SH-SY5Y (cell line): ENCODE data around the gene GOLGA8Q.
"Not testable (repeated sequence)": the region's sequence is repeated elsewhere in the genome, so short reads cannot be mapped to it uniquely, and the experiment has no call there.

Source experiments
- GATA2 ChIP-seq: IDR thresholded peaks from 2 replicates; pipeline ENCODE4 v1.6.1; 2011; ENCODE audit warnings: mild to moderate bottlenecking, low read depth, low read length
- GATA3 ChIP-seq: IDR thresholded peaks from 2 replicates; pipeline ENCODE4 v1.6.1; 2011; ENCODE audit warnings: low read depth, mild to moderate bottlenecking, low read length, moderate library complexity

Gene GOLGA8Q, protein sequence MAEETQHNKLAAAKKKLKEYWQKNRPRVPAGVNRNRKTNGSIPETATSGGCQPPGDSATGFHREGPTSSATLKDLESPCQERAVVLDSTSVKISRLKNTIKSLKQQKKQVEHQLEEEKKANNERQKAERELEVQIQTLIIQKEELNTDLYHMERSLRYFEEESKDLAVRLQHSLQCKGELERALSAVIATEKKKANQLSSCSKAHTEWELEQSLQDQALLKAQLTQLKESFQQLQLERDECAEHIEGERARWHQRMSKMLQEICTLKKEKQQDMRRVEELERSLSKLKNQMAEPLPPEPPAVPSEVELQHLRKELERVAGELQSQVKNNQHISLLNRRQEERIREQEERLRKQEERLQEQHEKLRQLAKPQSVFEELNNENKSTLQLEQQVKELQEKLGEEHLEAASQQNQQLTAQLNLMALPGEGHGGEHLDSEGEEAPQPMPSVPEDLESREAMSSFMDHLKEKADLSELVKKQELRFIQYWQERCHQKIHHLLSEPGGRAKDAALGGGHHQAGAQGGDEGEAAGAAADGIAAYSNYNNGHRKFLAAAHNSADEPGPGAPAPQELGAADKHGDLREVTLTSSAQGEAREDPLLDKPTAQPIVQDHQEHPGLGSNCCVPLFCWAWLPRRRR

DNA sequence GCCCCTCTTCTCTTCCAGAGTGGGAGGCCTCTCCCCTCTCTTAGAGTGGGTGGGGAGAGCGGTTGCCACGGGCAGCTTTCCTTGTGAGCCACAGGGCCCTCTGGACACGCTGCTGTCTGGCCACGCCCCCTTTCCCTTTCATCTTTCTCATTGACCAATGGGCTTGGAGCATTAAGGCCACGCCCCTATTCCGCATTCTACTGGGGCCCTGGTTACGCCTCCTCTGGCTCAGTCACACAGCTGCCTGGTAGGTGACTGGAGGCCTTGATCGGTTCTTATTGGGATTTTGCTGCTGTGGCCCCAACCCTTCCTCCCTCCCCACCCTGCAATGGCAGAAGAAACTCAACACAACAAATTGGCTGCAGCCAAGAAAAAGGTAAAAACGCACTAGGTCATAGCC is at the start of gene GOLGA8Q:
Gene GOLGA8Q (plus strand): TSS at position 301 of the 400 bp plus-strand sequence. CDS start 28 bp downstream, at position 329.
- not testable (repeated sequence) for TF ChIP-seq GATA3, GATA2

DNA sequence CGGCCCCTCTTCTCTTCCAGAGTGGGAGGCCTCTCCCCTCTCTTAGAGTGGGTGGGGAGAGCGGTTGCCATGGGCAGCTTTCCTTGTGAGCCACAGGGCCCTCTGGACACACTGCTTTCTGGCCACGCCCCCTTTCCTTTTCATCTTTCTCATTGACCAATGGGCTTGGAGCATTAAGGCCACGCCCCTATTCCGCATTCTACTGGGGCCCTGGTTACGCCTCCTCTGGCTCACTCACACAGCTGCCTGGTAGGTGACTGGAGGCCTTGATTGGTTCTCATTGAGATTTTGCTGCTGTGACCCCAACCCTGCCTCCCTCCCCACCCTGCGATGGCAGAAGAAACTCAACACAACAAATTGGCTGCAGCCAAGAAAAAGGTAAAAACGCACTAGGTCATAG is 51.9 kb downstream of the GOLGA8Q start, which contains the start of gene GOLGA8H:
Gene GOLGA8H (plus strand): TSS at position 233 of the 400 bp plus-strand sequence. CDS start 98 bp downstream, at position 331.
- not testable (repeated sequence) for TF ChIP-seq GATA2, GATA3
